BLaER1 (cell line): ENCODE data around the gene SRPX2.

Source experiments
- H3K27ac ChIP-seq: shearing (Covaris generic); formaldehyde crosslinking; 2 replicates; pipeline ENCODE4 v1.8.1; 2022
- H3K27me3 ChIP-seq: shearing (Covaris generic); formaldehyde crosslinking; 2 replicates; pipeline ENCODE4 v1.8.1; 2022
- H3K36me3 ChIP-seq: shearing (Covaris generic); formaldehyde crosslinking; 2 replicates; pipeline ENCODE4 v1.8.1; 2022
- H3K4me1 ChIP-seq: shearing (Covaris generic); formaldehyde crosslinking; 2 replicates; pipeline ENCODE4 v1.8.1; 2022
- H3K4me2 ChIP-seq: shearing (Covaris generic); formaldehyde crosslinking; 2 replicates; pipeline ENCODE4 v1.8.1; 2022
- H3K4me3 ChIP-seq: shearing (Covaris generic); formaldehyde crosslinking; 2 replicates; pipeline ENCODE4 v1.8.1; 2022
- H3K9ac ChIP-seq: shearing (Covaris generic); formaldehyde crosslinking; 2 replicates; pipeline ENCODE4 v1.8.1; 2022
- H3K9me3 ChIP-seq: shearing (Covaris generic); formaldehyde crosslinking; 2 replicates; pipeline ENCODE4 v1.8.1; 2022
- H4K20me1 ChIP-seq: shearing (Covaris generic); formaldehyde crosslinking; 2 replicates; pipeline ENCODE4 v1.8.1; 2022
- Cebpa-rat ChIP-seq: shearing (Covaris generic); IDR thresholded peaks from 2 replicates; pipeline ENCODE4 v1.8.1; 2022

The SRPX2 gene, protein sequence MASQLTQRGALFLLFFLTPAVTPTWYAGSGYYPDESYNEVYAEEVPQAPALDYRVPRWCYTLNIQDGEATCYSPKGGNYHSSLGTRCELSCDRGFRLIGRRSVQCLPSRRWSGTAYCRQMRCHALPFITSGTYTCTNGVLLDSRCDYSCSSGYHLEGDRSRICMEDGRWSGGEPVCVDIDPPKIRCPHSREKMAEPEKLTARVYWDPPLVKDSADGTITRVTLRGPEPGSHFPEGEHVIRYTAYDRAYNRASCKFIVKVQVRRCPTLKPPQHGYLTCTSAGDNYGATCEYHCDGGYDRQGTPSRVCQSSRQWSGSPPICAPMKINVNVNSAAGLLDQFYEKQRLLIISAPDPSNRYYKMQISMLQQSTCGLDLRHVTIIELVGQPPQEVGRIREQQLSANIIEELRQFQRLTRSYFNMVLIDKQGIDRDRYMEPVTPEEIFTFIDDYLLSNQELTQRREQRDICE

DNA sequence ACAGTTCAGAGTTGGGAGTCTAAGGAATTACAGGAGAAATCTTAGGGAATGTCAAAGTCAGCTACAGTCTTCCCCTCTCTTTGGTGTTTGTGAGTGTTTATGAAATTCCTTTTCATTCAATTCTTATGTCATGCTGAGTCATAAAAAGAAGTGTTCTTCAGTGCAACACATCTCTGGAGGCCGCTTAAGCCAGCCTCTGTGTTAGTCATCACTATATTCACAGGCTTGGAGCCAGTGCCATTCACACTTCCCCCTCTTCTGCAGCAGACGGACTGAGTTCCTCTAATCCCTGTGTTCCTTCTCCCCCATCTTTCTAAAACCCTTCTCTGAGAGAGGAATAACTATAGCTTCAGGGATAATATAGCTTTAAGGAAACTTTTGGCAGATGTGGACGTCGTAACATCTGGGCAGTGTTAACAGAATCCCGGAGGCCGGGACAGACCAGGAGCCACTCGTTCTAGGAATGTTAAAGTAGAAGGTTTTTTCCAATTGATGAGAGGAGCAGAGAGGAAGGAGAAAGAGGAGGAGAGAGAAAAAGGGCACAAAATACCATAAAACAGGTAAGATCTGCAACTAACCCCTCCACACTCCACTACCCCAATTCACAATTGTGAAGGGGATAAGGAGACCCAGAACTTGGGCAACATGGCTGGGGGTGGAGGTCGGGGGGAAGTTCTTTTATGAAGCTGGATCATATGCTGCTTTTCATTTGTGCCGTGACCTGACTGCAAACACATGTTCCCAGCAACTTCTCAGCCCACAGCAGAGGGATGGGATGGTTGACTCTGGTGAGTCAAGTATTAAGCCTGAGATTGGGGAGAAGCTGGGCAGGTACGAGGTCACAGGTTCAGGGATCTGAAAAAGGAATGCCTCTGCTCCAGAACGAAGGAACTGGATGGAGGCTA is at the start of gene SRPX2:
TSS of gene SRPX2 (plus strand) at position 244 of the 905 bp plus-strand sequence. CDS start 2,124 bp downstream, outside the sequence.
- Histone ChIP-seq H3K27me3 (no peaks in the 10 kb centered on the region), H3K36me3 (no peaks in the 10 kb centered on the region), H3K9me3 (no peaks in the 10 kb centered on the region), H3K4me3 (no peak within 1 kb of the TSS), H3K4me1 (peaks cover 36% of the 10 kb centered on the region), H3K27ac (no peak within 1 kb of the TSS), H3K9ac (no peak within 1 kb of the TSS), H3K4me2 (peak within 1 kb of the TSS; percentile 43), H4K20me1 (no peaks in the 10 kb centered on the region)
- no peak for TF ChIP-seq Cebpa-rat

DNA sequence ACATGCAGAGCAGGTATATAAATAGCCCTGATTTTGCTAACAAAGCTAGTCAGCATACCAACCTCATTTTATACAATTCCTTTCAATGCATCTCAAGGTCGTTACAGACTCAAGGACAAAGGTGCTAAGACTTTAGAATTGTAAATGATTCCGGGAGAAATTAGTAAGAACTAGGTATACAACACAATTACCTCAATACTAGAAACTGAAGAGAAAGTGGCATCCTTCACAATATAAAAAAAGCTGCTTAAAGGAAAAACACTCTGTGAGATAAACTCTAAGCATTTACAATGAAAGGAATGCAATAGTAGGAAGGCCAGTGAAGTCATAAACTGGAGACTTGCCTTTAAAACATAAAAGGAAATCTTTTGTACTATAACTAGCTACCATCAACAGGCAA is 47.4 kb upstream of the SRPX2 start:
- no peaks in the 10 kb centered on the region for H3K36me3 ChIP-seq
- no peak for TF ChIP-seq Cebpa-rat
- H4K20me1 ChIP-seq = no peaks in the 10 kb centered on the region
- no peaks in the 10 kb centered on the region for H3K9me3 ChIP-seq
- no peak overlapping the region for H3K9ac ChIP-seq
- H3K4me2 ChIP-seq = no peak overlapping the region
- H3K4me1 ChIP-seq = peaks cover 8% of the 10 kb centered on the region; the same call in 1 of the 2 replicates
- no peak overlapping the region for H3K4me3 ChIP-seq
- no peak overlapping the region for H3K27ac ChIP-seq
- H3K27me3 ChIP-seq = no peaks in the 10 kb centered on the region

DNA sequence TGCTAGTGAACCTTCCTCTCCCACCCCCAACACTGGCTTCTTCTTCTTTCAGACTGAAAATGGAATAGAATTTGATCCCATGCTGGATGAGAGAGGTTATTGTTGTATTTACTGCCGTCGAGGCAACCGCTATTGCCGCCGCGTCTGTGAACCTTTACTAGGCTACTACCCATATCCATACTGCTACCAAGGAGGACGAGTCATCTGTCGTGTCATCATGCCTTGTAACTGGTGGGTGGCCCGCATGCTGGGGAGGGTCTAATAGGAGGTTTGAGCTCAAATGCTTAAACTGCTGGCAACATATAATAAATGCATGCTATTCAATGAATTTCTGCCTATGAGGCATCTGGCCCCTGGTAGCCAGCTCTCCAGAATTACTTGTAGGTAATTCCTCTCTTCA is 44.5 kb upstream of the SRPX2 start:
- Histone ChIP-seq H3K9ac (no peak overlapping the region), H3K9me3 (no peaks in the 10 kb centered on the region), H3K4me1 (peaks cover 8% of the 10 kb centered on the region; the same call in 1 of the 2 replicates), H3K4me2 (no peak overlapping the region), H3K27me3 (no peaks in the 10 kb centered on the region), H3K27ac (no peak overlapping the region), H3K4me3 (no peak overlapping the region), H4K20me1 (no peaks in the 10 kb centered on the region), H3K36me3 (no peaks in the 10 kb centered on the region)
- no peak for TF ChIP-seq Cebpa-rat

DNA sequence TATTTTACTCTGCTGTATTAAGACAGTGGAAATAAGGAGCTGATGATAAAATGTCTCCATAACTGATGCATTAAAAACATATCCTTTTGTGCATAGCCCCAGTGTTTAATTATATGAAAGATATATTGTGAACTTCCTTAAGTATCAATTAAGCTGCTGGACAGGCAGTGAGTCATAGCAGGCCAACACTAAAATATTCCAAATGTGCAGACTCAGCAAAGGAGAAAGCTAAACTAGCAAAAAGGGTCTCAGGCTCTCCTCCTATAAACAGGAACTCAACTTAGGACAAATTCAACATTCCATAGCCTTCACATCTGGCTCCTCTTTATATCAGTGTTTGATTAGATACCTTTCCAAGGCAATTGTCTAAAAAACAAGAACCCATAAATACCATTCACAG is 43.7 kb upstream of the SRPX2 start:
- no peak for TF ChIP-seq Cebpa-rat
- Histone ChIP-seq H3K27me3 (no peaks in the 10 kb centered on the region), H3K4me2 (peak overlapping the region; percentile 11), H4K20me1 (no peaks in the 10 kb centered on the region), H3K4me1 (peaks cover 8% of the 10 kb centered on the region; the same call in 1 of the 2 replicates), H3K27ac (no peak overlapping the region), H3K36me3 (no peaks in the 10 kb centered on the region), H3K9me3 (no peaks in the 10 kb centered on the region), H3K9ac (no peak overlapping the region), H3K4me3 (no peak overlapping the region)

DNA sequence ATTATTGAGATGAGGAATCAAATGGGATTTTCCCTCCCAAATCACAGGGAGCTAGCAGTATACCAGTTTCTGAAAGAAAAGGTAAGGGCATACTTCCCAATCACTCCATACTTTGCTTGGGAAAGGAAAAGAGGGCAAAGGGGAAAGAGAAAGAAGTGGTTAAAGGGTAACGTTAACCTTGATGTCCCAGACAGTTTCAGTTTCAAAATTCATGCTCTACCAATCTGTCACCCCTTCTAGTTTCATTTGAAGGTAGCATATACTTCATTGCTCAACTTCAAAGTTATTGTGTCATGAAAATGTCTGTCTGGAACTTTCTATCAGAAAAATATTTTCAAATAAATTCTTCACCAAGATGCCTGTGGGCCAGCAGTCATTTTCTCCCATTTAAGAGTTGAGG is 43.2 kb upstream of the SRPX2 start:
- Histone ChIP-seq H3K4me1 (peaks cover 11% of the 10 kb centered on the region), H4K20me1 (no peaks in the 10 kb centered on the region), H3K9ac (no peak overlapping the region), H3K9me3 (no peaks in the 10 kb centered on the region), H3K4me2 (peak overlapping the region; percentile 11), H3K27me3 (no peaks in the 10 kb centered on the region), H3K4me3 (no peak overlapping the region), H3K27ac (no peak overlapping the region), H3K36me3 (no peaks in the 10 kb centered on the region)
- no peak for TF ChIP-seq Cebpa-rat

DNA sequence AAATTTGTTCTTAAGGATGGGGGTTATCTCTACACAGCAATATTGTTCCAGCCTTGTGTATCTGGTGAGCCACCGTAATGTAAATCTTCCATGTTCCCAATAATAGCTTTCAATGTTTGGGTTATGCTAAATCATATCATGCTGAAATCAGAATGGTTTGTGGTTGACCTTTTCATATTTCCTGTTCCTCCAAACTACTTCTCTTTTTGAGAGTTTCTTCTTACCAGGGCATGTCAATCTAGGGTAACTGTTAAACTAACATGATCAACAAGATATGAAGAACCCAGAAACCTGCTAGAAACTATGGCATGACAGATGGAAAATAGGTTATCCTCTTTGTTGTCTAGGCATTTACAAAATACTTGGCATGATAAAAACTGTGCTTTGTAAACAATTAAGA is 37.2 kb upstream of the SRPX2 start:
- no peak for TF ChIP-seq Cebpa-rat
- Histone ChIP-seq H3K4me1 (peaks cover 22% of the 10 kb centered on the region), H3K9me3 (no peaks in the 10 kb centered on the region), H4K20me1 (no peaks in the 10 kb centered on the region), H3K27me3 (no peaks in the 10 kb centered on the region), H3K9ac (no peak overlapping the region), H3K4me2 (peak overlapping the region; percentile 71), H3K4me3 (no peak overlapping the region), H3K36me3 (no peaks in the 10 kb centered on the region), H3K27ac (no peak overlapping the region)

DNA sequence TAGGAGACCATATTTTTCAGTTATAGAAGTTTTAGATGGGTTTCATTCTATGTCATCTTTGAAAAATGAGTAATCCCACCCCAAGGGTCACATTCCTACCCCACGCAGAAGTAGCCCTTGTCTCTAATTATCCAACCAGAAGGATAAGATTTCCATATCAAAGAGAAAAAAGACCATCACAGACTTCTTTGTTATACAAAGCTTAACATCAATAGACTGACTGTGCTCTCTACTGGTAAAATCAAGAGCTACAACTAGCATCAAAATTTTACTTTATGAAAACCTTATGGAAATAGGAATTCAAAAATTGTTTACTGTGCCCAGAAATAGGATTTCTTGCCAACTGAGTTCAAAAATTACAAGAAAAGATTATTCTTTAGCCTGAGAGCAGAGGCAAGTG is 34.4 kb upstream of the SRPX2 start:
- Histone ChIP-seq H3K27ac (no peak overlapping the region), H3K36me3 (no peaks in the 10 kb centered on the region), H4K20me1 (no peaks in the 10 kb centered on the region), H3K4me1 (peaks cover 22% of the 10 kb centered on the region), H3K4me3 (no peak overlapping the region), H3K4me2 (no peak overlapping the region), H3K9ac (no peak overlapping the region), H3K9me3 (no peaks in the 10 kb centered on the region), H3K27me3 (no peaks in the 10 kb centered on the region)
- no peak for TF ChIP-seq Cebpa-rat

DNA sequence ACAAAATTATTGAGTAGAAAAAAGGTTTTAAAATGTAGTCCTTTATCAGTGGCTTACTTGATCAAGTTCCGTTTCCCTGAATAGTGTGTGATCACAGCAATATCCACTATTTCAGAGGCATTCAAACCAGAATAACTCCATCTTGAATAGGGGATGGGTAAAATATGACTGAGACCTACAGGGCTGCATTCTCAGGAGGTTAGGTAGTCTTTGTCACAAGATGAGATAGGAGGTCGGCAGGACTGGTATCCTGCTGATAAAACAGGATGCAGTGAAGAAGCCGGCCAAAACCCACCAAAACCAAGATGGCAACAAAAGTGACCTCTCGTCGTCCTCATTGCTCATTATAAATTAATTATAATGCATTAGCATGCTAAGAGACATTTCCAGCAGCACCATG is 32.0 kb upstream of the SRPX2 start:
- H3K4me2 ChIP-seq = no peak overlapping the region
- peaks cover 6% of the 10 kb centered on the region for H3K4me1 ChIP-seq
- H3K4me3 ChIP-seq = no peak overlapping the region
- TF ChIP-seq Cebpa-rat = no peak
- no peaks in the 10 kb centered on the region for H3K36me3 ChIP-seq
- H3K9ac ChIP-seq = no peak overlapping the region
- H3K27ac ChIP-seq = no peak overlapping the region
- no peaks in the 10 kb centered on the region for H3K9me3 ChIP-seq
- no peaks in the 10 kb centered on the region for H3K27me3 ChIP-seq
- no peaks in the 10 kb centered on the region for H4K20me1 ChIP-seq

DNA sequence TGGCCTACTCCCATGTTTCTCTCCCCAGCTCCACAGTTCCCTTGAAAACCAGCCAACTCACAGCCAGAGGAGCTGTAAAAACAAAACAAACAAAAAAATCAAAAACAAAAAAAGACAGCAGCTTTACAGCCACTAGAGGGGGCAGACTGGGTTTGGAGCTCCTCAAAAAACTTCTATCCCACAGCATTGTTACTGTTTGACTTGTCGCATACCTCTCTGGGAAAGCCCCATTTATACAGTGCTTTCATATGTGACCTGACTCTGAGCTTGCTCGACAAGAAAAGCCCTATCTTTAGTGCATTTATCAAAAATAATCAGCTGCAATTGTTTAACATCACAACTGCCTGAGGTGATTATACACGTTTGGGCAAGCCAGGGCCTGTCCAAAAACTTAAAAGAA is 29.0 kb upstream of the SRPX2 start:
- Histone ChIP-seq H3K4me2 (no peak overlapping the region), H3K9me3 (no peaks in the 10 kb centered on the region)

DNA sequence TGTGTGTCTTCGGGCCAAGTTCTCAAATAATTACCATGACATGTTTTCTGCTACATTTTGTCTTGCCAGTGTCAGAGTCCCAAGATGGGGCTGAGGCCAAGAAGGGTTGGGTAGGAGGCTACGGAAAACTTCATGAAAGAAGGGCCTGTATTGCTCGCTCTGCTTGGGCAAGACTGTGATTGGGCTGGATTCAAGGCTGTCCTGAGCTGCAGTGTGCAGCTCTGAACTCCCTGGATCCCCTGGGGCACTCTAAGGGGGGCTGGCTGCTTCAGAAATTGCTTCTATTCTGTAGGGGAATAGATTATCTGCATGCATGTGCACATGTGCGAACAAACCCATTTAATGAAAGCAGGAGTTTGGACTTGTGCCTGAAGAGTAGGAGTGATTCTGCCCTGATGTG is 21.0 kb upstream of the SRPX2 start:
- Histone ChIP-seq H3K36me3 (no peaks in the 10 kb centered on the region), H3K9ac (no peak overlapping the region), H3K27me3 (no peaks in the 10 kb centered on the region), H3K4me2 (no peak overlapping the region), H3K4me1 (peaks cover 24% of the 10 kb centered on the region), H3K27ac (no peak overlapping the region), H3K9me3 (no peaks in the 10 kb centered on the region), H4K20me1 (peaks cover 15% of the 10 kb centered on the region), H3K4me3 (no peak overlapping the region)
- no peak for TF ChIP-seq Cebpa-rat

More for the DNA sequence above, 29.0 kb upstream of the SRPX2 start:
- Histone ChIP-seq H3K27ac (no peak overlapping the region), H3K4me1 (no peaks in the 10 kb centered on the region), H3K27me3 (no peaks in the 10 kb centered on the region), H3K36me3 (no peaks in the 10 kb centered on the region), H4K20me1 (no peaks in the 10 kb centered on the region), H3K9ac (no peak overlapping the region), H3K4me3 (no peak overlapping the region)
- no peak for TF ChIP-seq Cebpa-rat
